ENCODE measurements around the gene SYNGR2.

The SYNGR2 gene

GRCh38 chr17:78143214-78144146 is 24.9 kb upstream of the SYNGR2 start:
- TF ChIP-seq POLR2A (IDR thresholded peaks at IDR 0.05; ENCODE audit: low read length): no peak
- DNase-seq: no peak

DNA sequence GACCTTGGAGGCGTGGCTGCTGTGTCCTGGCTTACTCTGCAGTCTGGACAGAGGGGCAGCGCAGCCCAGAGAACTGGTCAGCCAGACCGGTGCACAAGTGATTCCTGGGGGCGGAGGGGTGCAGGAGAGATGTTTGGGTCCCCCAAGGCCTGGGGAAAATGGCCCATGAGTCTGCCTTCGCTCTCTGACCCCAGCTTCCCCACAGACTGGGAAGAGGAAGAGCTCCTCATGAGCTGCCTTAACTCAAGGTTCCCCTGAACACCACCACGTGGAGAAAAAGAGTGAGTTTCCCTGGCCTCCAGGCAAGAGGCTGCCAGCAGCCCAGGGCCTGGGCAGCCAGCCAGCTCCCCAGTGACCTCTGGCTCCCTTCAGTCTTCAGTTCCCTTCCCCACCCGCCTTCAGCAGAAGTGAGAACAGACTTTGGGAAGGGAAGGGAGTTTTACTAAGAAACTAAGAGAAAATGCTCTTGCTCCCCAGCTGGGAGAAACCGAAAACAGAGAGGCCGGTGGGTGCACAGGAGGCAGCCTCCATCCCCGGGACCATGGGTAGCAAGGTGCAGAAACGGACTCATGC is 24.1 kb upstream of the SYNGR2 start:
- TF ChIP-seq POLR2A (IDR thresholded peaks at IDR 0.05; ENCODE audit: low read length): no peak
- TF ChIP-seq GATA1 (IDR thresholded peaks at IDR 0.05; ENCODE audit: low read depth, low read length): no peak
- DNase-seq: peak; percentile 80 to 85

DNA sequence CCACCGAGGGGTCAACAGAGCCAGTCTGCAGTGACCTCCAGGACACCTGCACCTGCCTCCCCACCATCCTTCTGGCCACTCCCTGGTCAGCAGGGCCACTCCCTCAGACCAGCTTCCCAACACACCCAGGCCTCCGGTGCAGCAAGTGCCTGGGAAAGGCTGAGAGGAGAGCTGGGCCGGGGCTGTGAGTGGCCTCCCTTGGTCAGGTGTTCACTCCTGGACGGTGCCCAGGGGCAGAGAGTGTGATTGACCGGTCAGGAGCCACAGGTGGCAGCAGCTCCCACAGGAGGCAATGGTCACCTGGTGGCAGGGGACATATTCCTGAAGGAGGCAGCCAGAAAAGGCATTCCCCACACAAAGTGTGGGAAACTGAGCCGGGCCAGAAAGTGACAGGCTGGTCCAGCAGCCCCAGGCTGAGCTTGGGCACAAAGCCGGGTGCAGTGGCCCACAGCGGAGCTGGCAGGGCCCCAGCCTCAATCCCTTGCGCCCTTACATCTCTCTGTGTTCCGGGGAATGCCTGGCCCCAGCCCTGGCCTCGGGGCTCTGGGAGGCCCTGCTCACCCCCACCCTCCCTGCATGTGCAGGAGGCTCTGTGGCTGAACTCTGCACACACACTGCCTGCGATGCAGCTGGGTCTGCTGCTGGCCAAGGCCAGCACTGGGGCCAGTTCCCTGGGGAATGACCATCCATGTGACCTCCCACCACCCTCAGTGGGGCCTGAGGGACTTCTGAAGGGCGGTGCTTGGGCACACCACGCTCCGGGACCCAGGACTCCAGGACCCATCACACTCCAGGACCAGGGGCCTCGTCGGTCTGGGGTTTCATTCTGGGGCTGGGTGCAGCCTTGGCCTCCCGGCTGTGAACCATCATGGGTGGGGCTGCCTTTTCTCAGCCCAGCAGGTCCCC is 23.4 kb upstream of the SYNGR2 start:
- TF ChIP-seq POLR2A (IDR thresholded peaks at IDR 0.05; ENCODE audit: low read length) (no peak), GATA1 (IDR thresholded peaks at IDR 0.05; ENCODE audit: low read depth, low read length) (no peak)
- no peak for DNase-seq

GRCh38 chr17:78146471-78146869 is 21.9 kb upstream of the SYNGR2 start:
- peak in 1 of 2 experiments; percentile 75 for DNase-seq
- TF ChIP-seq POLR2A (IDR thresholded peaks at IDR 0.05; ENCODE audit: low read length): no peak
- no peak for TF ChIP-seq GATA1 (IDR thresholded peaks at IDR 0.05; ENCODE audit: low read depth, low read length)

- TF ChIP-seq POLR2A (IDR thresholded peaks at IDR 0.05; ENCODE audit: low read length) (no peak), GATA1 (IDR thresholded peaks at IDR 0.05; ENCODE audit: low read depth, low read length) (no peak)
- no peak for DNase-seq
These were observed 21.5 kb upstream of the SYNGR2 start for GRCh38 chr17:78146881-78147280.

DNA sequence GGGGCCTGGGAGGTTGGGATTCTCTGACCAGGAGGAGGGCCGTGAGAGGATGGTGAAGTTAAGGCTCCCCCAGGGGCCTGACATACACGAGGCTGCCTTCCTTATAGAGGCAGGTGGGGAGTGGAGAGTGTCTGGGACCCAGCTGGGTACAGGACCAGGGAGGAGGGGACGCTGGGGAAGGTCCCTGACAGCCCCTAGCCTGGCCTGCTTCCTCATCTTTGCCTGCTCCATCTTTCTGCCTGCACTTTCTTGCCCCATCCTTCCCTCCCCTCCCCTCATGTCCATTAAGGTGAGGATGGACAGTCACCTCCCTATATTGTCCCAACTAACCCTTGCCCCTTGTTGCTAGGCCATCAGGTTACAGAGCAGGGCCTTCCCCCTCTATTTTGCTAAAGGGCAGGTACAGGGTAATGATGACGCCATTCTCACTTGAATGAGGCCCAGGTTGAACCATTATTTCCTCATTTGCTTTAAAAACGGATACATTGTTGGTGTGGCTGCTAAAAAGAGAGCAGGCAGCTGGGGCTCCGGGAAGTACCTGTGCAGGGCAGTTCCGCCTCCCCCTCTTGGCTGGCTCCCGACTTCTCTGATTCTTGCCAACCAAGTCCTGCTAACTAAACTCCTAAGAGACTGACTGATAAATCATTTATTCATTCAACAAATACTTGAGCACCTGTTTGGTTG is 20.9 kb upstream of the SYNGR2 start:
- no peak for DNase-seq
- TF ChIP-seq POLR2A (IDR thresholded peaks at IDR 0.05; ENCODE audit: low read length): no peak
- no peak for TF ChIP-seq GATA1 (IDR thresholded peaks at IDR 0.05; ENCODE audit: low read depth, low read length)

DNA sequence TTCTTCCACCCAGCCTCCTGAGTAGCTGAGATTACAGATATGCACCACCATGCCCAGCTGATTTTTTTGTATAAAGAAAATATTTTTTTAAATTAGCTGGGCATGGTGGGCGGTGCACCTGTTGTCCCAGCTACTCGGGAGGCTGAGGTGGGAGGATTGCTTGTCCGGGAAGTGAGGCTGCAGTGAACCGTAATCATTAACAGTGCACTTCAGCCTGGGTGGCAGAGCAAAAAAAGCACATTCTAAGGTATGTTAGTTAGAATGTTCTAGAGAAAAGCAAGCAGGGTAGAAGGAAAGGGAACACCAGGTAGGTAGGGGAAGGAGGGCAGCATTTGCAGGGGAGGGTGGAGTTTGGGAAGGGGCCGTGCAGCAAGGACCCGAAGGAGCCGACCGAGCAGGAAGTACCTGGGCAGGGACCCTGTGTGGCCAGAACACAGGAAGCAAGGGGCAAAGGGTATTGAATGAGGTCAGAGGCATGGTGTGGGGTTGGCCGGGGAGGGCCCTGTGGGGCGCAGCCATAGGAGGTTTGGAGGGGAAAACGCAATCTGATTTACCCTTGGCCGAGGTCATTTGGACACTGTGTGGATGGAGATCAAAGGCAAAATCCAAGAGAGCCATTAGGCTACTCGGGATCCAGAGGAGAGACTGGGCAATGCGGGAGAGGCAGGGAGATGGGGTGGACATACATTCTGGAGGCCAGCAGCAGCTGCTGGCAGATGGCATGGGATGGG is 19.9 kb upstream of the SYNGR2 start:
- TF ChIP-seq GATA1 (IDR thresholded peaks at IDR 0.05; ENCODE audit: low read depth, low read length) (no peak), POLR2A (IDR thresholded peaks at IDR 0.05; ENCODE audit: low read length) (no peak)
- no peak for DNase-seq

GRCh38 chr17:78151514-78152008 is 16.8 kb upstream of the SYNGR2 start:
- TF ChIP-seq POLR2A (IDR thresholded peaks at IDR 0.05; ENCODE audit: low read length) (no peak), GATA1 (IDR thresholded peaks at IDR 0.05; ENCODE audit: low read depth, low read length) (no peak)
- no peak for DNase-seq

- DNase-seq: no peak
- no peak for TF ChIP-seq POLR2A (IDR thresholded peaks at IDR 0.05; ENCODE audit: low read length)
- no peak for TF ChIP-seq GATA1 (IDR thresholded peaks at IDR 0.05; ENCODE audit: low read depth, low read length)
These were observed 13.2 kb upstream of the SYNGR2 start for GRCh38 chr17:78154903-78155811.

DNA sequence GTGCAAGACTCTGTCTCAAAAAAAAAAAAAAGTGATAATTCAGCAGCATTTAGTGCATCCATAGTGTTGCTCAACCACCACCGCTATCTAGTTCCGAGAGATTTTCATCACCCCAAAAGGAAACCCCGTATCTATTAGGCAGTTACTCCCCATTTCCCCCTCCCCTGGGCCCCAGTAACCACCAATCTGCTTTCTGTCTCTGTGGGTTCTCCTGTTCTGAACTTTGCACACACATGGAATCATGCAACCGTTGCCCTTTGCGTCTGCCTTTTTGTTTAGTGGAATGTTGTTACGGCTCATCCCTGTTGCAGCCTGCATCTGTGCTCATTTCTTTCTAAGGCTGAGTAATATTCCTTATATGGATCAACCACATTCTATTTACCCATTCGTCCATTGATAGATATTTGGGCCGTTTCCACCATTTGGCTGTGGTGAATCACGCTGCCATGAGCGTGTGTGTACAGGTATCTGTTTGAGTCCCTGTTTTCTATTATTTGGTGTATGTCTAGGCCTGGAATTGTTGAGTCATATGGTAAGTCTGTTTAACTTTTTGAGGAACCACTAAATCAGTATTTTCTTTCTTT is 8.7 kb upstream of the SYNGR2 start:
- peak; percentile 60 to 69 for DNase-seq
- TF ChIP-seq POLR2A (IDR thresholded peaks at IDR 0.05; ENCODE audit: low read length): no peak
- no peak for TF ChIP-seq GATA1 (IDR thresholded peaks at IDR 0.05; ENCODE audit: low read depth, low read length)
